ENCODE measurements around the gene ARNT2. TPM values are rescaled to one million over a fixed set of nuclear protein-coding genes. Genes with fewer than 3 reads are reported as not detected.

The ARNT2 gene
- total and polyA plus RNA-seq, 2 experiments from 2014 or later: 4.6 to 11.6 TPM

- TF ChIP-seq, protein P1, sequence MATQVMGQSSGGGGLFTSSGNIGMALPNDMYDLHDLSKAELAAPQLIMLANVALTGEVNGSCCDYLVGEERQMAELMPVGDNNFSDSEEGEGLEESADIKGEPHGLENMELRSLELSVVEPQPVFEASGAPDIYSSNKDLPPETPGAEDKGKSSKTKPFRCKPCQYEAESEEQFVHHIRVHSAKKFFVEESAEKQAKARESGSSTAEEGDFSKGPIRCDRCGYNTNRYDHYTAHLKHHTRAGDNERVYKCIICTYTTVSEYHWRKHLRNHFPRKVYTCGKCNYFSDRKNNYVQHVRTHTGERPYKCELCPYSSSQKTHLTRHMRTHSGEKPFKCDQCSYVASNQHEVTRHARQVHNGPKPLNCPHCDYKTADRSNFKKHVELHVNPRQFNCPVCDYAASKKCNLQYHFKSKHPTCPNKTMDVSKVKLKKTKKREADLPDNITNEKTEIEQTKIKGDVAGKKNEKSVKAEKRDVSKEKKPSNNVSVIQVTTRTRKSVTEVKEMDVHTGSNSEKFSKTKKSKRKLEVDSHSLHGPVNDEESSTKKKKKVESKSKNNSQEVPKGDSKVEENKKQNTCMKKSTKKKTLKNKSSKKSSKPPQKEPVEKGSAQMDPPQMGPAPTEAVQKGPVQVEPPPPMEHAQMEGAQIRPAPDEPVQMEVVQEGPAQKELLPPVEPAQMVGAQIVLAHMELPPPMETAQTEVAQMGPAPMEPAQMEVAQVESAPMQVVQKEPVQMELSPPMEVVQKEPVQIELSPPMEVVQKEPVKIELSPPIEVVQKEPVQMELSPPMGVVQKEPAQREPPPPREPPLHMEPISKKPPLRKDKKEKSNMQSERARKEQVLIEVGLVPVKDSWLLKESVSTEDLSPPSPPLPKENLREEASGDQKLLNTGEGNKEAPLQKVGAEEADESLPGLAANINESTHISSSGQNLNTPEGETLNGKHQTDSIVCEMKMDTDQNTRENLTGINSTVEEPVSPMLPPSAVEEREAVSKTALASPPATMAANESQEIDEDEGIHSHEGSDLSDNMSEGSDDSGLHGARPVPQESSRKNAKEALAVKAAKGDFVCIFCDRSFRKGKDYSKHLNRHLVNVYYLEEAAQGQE (IDR thresholded peaks at IDR 0.05; ENCODE audit: unreplicated experiment): no peak
- no peak for TF ChIP-seq CTCF (conservative IDR thresholded peaks at IDR 0.05; ENCODE audit: low read depth in 2 of 2)
- no peak for TF ChIP-seq ZNF114 (CRISPR knock-in tag; IDR thresholded peaks at IDR 0.05)
- no peak for TF ChIP-seq ZNF331 (CRISPR knock-in tag; IDR thresholded peaks at IDR 0.05; ENCODE audit: low read depth)
- no peak for TF ChIP-seq EZH2 (IDR thresholded peaks at IDR 0.05; ENCODE audit: low read depth, unreplicated experiment)
- TF ChIP-seq JUNB (IDR thresholded peaks at IDR 0.05; ENCODE audit: unreplicated experiment): no peak
- TF ChIP-seq CREB1 (CRISPR knock-in tag; IDR thresholded peaks at IDR 0.05; ENCODE audit: low read depth): no peak
- TF ChIP-seq POLR2AphosphoS5 (IDR thresholded peaks at IDR 0.05; ENCODE audit: low read depth): no peak
- no peak for TF ChIP-seq ETS1 (IDR thresholded peaks at IDR 0.05)
- TF ChIP-seq STAT1 (IDR thresholded peaks at IDR 0.05; ENCODE audit: unreplicated experiment): no peak
Observed at GRCh38 chr15:80562033-80562432, 157.9 kb downstream of the ARNT2 start (continued).

GRCh38 chr15:80562846-80563245 is 158.7 kb downstream of the ARNT2 start:
- H3K9me2 ChIP-seq (ENCODE audit: insufficient read depth): no peaks in the 10 kb centered on the region
- DNase-seq (ENCODE audit: low spot score): no peak
- H3K4me2 ChIP-seq: no peak overlapping the region
- H3K27me3 ChIP-seq (ENCODE audit: insufficient read depth): no peaks in the 10 kb centered on the region
- H2AFZ ChIP-seq: no peak overlapping the region
- H3F3A ChIP-seq (replicated peaks; ENCODE audit: low read depth): no peaks in the 10 kb centered on the region
- ATAC-seq: no peak
- Mint-ChIP-seq H3K27me3 (ENCODE audit: insufficient read depth, low read depth, poor library complexity) (peaks cover 4% of the 10 kb centered on the region), H3K4me1 (peaks cover 15% of the 10 kb centered on the region), H3K4me3 (no peak overlapping the region), H3K27ac (no peak overlapping the region), H3K36me3 (ENCODE audit: low read depth) (peaks cover 9% of the 10 kb centered on the region; the same call in 2 of the 3 replicates), H3K9me3 (no peaks in the 10 kb centered on the region)
- no peaks in the 10 kb centered on the region for H3K36me3 ChIP-seq (ENCODE audit: insufficient read depth)
- no peaks in the 10 kb centered on the region for H4K20me1 ChIP-seq (replicated peaks; ENCODE audit: insufficient read depth)
- H3K79me2 ChIP-seq (replicated peaks; ENCODE audit: insufficient read depth): no peaks in the 10 kb centered on the region
- H3K4me3 ChIP-seq: no peak overlapping the region
- no peak overlapping the region for H3K27ac ChIP-seq (ENCODE audit: low read depth)
- no peaks in the 10 kb centered on the region for H3K4me1 ChIP-seq (ENCODE audit: insufficient read depth)
- no peak for TF ChIP-seq EZH2 (IDR thresholded peaks at IDR 0.05; ENCODE audit: low read depth, unreplicated experiment)
- no peak for TF ChIP-seq ZNF331 (CRISPR knock-in tag; IDR thresholded peaks at IDR 0.05; ENCODE audit: low read depth)
- TF ChIP-seq CTCF (conservative IDR thresholded peaks at IDR 0.05; ENCODE audit: low read depth in 2 of 2): no peak
- no peak for TF ChIP-seq JUNB (IDR thresholded peaks at IDR 0.05; ENCODE audit: unreplicated experiment)
- TF ChIP-seq ETS1 (IDR thresholded peaks at IDR 0.05): no peak
- TF ChIP-seq ZNF114 (CRISPR knock-in tag; IDR thresholded peaks at IDR 0.05): no peak
- TF ChIP-seq NANOG (IDR thresholded peaks at IDR 0.05; ENCODE audit: borderline replicate concordance): no peak
- TF ChIP-seq CREB1 (CRISPR knock-in tag; IDR thresholded peaks at IDR 0.05; ENCODE audit: low read depth): no peak
- no peak for TF ChIP-seq STAT1 (IDR thresholded peaks at IDR 0.05; ENCODE audit: unreplicated experiment)
- no peak for TF ChIP-seq POLR2AphosphoS5 (IDR thresholded peaks at IDR 0.05; ENCODE audit: low read depth)
